Muscle of back (tissue), 11 donors: ENCODE data around the gene N4BP3. TPM values are rescaled to one million over a fixed set of nuclear protein-coding genes. Genes with fewer than 3 reads are reported as not detected.
"Not testable (repeated sequence)": the region's sequence is repeated elsewhere in the genome, so short reads cannot be mapped to it uniquely, and the experiment has no call there.

ENCODE experiments used
- DNase-seq, 3 donors: peaks; one replicate each; pipeline versions ENCODE4 v3.0.0 to v3.0.0-alpha.2; 2013
- polyA plus RNA-seq, 10 donors: library from polyadenylated mRNA; unstranded; fragments of 120-200 nt; gene quantifications; one replicate each; pipeline ENCODE4 v1.2.1, GENCODE V29; 2013; ENCODE audit not compliant: insufficient read length in 10 of 10

The N4BP3 gene
- polyA plus RNA-seq, 10 donors, result 15.8 to 23.7 (median 19.9) TPM

DNA sequence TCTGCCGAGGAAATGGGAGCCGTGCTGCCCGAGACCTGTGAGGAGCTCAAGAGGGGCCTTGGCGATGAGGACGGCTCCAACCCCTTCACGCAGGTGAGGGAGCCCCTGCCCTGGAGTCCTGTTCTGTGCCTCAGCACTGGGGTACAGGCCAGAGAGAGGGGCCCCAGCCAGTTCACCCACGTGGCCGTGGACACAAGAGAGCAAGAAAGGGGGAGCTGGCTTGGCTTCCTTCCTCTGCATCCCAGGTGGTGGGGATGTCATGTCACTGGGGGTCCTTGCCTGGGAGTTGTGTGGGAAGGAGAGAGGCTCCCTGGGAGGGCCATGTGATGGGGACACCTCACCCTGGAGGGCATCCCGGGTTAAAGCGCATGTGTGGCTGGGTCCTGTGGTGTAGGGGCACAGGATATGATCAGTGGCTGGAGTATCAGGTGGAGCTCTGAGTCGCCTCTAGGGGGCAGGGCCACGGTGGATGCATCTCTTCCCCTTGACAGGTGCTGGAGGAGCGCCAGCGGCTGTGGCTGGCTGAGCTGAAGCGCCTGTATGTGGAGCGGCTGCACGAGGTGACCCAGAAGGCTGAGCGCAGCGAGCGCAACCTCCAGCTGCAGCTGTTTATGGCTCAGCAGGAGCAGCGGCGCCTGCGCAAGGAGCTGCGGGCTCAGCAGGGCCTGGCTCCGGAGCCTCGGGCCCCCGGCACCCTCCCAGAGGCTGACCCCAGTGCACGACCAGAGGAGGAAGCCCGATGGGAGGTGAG is 7.5 kb downstream of the N4BP3 start:
- peak; percentile 86 to 94 (median 88) for DNase-seq

DNA sequence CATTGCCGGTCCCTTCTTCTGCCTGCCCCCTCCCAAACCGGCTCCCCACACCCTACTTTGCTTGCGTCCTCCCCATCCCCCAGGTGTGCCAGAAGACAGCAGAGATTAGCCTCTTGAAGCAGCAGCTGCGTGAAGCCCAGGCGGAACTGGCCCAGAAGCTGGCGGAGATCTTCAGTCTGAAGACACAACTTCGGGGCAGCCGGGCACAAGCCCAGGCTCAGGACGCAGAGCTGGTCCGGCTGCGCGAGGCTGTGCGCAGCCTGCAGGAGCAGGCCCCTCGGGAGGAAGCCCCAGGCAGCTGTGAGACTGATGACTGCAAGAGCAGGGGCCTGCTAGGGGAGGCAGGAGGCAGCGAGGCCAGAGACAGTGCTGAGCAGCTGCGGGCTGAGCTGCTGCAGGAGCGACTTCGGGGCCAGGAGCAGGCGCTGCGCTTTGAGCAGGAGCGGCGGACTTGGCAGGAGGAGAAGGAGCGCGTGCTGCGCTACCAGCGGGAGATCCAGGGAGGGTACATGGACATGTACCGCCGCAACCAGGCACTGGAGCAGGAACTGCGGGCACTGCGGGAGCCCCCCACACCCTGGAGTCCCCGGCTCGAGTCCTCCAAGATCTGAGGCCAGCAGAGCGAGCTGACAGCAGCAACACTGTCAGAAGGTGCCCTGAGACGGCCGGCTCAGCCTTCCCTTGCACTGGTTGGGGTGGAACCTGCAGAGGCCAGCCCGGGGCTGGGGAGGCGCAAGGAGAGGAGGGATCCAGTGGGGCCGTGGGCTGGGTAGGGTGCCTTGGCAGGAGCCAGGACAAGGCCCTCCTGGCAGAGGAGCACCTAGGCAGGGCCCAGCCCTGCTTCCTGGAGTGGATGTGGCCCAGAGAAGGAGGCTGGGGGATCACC is 8.3 kb downstream of the N4BP3 start:
- peak; percentile 75 to 97 (median 89) for DNase-seq

DNA sequence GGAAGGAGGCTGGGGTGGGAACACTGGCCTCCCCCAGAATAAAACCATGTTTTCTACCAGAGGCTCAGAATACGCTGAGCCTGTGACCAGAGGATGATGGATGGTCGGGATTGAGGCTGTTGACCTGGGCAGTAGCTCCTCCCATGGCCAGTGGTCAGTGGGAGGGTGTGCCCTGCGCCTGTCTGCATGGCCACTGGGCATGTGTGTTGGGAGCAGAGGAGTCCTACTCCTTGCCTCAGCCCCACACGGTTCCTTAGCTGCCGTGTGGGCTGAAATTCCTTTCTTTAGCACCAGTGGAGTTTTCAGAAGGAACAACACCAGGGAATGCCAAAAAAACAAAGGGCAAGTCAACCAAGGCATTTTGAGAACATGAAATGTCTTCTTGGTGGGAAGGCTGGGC is 9.0 kb downstream of the N4BP3 start:
- DNase-seq, result no peak

DNA sequence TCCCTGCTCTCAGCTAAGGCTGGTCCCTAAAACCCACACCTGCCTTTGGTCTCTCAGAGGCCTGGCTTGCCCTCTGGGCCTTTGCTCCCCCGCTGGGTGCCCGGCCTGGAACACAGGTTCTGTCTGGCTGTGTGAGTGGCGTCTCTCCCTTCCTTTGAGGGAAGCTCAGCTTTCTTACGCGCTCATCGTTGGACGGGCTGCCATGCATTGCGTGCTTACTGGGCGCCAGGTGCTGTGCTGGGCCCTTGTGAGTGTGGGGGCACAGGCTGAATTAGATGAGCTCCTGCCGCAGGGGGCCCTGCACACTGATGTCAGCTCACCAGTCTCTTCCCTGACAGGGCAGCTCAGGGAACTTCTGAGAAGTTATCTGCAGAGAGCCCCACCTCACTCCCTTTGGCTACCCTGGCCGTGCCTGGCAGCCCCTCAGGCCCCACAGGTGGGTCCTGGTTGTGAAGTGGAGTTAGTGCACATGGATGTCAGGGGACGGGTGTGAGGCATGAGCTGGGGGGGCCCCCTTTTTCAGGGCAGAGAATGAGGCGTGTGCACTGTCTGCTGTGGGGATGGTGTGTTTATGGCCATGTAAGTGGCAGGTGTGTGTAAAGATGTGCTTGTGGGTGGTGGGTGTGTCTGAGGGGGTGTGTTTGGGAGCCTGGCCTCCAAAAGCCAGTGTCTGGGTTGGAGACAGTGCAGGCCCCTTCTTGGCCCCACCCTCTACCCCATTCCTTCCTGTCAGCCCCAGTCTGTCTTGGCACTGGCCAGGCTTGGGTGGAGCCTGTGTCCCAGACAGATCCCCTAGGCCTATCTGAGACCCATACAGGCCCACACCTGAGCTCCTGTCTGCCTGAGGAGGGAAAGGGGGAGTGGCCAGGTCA is 10.0 kb downstream of the N4BP3 start:
- DNase-seq, result no peak

DNA sequence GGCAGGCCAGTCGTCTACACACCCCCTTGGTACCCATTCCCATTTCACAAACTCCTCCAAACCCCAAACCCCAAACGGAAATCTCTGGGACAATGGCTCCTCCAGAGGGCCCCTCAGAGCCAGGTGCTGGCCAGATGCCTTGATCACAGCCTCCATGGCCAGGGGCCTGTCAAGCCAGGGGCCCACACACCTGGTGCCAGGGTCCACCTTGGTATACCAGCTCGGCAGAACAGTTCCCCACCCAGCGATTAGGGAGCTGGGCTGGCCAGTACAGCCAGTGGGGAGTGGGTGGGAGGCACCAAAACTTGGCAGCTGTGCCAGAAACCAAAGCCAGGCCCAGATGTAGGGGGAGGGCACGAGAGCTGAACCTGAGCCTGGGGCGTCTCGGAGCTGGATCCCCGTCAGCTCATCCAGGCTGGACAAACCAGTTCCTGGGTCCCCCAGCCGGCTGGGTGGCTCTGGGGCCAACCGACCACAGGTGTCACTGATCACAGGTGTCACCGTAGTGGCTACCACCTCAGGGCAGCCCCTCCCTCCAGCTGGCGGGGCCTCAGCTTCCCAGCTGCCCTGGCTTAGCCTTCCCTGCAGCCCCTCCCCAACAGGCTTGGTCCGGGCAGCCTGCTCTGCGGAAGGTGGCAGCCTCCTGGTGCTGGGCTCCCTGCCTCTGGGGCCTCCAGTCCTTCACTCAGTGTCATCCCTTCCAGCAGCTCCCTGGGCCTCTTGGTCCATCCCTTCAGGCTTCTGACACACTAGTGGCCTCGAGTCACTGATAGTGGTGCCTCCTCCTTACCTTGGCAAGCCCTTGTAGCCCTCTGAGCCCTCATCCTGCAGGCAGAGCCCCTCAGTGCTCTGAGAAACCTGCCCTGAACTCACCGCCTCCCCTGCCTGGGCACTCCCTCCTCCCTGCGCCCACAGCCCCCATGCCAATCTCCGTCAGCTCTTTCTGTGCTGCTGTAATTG is 10.9 kb downstream of the N4BP3 start:
- DNase-seq, result no peak

DNA sequence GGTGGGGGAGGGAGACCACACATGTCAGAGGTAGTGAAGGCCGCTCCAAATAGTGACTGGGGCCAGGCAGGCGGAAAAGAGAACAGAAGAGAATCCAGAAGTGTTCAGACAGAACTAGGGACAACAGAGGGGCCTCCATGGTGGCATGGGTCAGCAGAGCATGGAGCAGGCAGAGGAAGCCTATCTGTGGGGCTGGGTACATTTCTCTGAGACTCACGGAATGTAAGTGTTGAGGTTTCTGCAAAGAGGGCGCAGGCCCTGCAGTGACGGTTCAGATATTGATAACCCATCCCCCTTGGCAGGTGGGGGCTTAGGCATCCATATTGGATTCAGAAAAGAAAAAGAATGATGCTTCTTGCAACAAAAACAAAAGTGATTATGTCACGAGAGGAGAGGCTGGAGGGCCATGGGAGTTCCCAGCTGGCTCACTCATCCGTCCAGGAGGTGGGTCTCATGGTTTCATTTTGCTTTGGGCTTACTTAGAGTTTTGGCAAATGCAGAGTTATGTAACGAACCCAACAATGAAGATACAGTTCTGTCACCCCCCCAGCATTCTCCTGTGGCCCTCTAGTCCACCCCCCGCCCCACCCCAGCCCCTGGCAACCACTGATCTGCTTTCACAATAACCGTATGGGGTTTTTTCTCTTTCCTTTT is 12.0 kb downstream of the N4BP3 start:
- DNase-seq, result no peak

DNA sequence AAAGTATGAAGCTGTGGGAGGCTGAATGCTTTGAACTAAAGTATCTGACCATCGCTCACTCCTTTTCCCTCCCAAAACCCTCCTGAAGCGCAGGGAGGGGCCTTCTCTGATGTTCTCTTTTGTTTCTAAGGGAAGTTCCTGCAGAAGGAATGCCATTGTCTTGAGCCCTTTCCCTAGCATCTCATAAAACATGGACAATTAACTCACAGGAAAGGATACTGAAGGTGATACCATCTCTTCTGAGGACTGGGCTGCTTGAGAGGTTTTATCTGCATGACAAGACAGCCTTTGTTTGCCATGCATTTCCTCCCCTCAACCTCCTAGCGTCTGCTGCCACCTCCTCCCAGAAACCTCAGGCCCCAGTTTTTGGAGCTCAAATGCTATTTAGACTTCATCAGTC is 13.2 kb downstream of the N4BP3 start:
- DNase-seq, result no peak

DNA sequence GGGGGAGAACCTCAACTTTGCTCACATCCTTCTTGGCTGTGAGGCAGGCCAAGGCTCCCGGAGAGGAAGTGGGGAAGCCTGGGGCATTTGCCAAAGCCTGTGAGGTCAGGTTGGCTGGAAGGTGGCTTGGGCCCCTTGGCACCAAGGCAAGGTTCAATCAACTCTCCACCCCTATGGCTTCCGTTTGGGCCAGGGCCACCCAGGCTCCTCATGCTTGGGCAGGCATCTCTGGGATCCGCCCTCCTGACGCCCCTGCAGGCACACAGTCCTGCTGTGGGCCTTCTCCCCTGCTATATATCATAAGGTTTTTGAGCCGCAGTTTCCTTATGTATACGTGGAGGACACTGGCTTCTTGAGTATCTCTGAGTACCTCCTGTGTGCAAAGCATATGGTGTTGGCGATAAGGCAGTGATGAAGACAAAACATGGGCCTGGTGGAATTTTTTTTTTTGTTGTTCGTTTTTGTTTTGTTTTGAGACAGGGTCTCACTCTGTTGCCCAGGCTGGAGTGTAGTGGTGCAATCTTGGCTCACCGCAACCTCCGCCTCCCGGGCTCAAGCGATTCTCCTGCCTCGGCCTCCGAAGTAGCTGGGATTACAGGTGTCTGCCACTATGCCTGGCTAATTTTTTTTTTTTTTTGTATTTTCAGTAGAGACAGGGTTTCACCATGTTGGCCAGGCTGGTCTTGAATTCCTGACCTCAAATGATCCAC is 14.1 kb downstream of the N4BP3 start:
- DNase-seq, result not testable (repeated sequence)

DNA sequence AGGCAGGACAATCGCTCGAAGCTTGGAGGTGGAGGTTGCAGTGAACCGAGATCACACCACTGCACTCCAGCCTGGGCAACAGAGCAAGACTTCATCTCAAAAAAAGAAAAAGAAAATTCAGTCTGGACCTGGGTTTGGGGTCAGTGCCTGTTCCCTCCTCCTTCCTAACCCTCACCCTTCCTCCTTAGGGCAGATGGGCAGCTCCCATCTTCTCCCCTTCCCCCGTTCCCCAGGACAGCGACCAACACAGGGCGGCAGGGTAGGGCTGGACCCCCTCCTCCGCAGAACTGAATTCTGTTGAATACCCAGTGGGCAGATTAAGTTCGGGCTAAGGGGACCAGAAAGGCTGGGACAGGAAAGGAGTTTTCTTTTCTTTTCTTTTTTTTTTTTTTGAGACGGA is 16.0 kb downstream of the N4BP3 start:
- no peak for DNase-seq

DNA sequence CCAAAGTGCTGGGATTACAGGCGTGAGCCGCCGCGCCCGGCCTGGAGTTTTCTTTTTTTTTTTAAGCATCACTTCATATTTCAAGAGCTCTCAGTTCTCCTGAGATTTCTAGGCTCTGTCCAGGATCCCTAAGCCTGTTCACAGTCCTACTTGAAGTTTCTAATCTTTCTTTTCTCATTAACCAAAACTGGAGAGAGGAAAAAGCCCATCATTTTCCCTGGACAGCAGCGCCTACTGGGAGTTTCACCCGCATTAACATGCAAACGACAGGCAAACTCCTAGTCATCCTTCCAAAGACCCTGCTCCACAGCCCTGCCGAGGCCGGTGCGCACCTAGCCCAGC is 16.9 kb downstream of the N4BP3 start:
- not testable (repeated sequence) for DNase-seq

DNA sequence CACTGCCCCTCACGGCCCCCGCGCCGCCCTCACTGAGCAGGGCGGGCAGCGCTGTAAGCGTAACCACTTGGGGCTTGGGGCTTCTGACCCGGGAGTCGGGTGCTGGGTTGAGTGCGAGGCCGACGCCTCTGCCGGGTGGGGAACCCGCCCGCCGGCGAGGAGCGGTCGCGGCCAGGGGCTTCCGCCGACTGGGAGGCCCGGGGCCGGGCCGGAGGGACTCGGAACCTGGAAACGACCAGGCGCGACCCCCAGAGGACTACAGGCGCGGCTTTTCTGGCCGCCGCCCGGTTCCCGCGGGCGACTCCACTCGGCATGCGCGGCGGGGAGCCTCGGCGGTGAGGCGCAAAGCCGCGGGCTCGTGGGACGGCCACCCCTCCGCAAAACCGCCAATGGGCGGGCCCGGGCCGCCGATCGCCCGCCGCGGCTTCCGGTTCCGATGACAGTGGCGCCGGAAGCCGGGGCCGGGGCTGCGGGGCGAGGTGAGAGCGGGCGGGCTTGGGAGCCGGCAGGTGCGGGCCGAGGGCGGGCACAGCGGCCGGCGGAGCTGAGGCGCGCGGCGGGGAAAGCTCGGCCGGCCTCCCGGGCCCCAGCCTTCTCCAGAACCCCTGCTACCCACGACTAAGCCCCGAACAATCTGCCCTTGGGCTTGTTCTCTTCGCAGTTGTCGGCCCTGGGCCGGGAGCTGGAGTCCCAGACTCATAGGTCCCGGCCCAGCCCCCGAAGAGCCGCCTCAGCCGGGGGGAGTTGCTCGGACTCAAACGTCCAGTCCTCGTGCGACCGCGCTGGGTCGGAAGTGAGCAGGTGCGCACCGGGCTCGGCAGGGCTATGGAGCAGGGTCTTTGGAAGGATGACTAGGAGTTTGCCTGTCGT is 17.5 kb downstream of the N4BP3 start, which contains the start of gene RMND5B:
Gene RMND5B, plus strand, starts transcription at position 439 of the 870 bp plus-strand sequence. CDS start 7,106 bp downstream, outside the sequence.
- DNase-seq, result peak in 2 of 3 donors; percentile 83 to 89

DNA sequence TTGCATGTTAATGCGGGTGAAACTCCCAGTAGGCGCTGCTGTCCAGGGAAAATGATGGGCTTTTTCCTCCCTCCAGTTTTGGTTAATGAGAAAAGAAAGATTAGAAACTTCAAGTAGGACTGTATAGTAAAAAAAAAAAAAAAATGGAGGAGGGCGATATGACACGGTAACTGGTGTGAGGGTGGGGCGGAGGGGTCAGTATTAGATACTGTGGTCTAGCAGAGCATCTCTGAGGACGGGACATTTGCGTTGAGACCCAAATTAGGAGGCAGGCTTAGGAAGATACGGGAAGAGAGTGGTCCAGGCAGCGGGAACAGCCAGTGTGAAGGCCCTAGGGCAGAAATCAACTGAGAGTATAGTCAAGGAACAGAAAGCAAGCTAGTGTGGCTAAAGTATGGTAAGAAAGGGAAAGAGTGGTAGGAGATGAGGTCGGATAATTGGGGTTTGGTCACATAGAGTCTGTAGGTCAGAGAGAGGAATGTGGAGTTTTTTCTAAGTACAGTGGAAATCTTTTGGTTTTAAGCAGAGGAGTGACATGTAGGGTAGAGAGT is 18.2 kb downstream of the N4BP3 start:
- DNase-seq, result peak in 1 of 3 donors; percentile 34

DNA sequence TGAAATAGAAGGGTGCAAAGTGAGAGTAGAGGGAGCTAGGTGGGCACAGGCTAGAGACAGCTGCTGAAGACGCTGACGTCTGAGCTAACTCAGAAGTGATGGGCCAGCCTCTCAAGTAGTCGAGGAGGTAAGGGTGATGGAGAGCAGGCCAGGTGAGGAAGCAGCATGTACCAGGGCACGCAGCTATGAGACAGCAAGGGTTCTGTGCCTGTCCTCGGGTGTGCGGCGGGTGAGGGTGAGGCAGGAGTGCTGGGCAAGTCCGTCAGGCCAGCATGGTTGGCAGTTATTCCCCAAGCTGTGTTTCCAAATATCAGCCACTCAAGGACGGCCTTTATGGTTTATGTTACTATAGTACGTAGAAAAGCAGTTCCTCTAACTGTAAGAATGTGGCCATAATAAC is 23.7 kb downstream of the N4BP3 start:
- DNase-seq, result no peak

DNA sequence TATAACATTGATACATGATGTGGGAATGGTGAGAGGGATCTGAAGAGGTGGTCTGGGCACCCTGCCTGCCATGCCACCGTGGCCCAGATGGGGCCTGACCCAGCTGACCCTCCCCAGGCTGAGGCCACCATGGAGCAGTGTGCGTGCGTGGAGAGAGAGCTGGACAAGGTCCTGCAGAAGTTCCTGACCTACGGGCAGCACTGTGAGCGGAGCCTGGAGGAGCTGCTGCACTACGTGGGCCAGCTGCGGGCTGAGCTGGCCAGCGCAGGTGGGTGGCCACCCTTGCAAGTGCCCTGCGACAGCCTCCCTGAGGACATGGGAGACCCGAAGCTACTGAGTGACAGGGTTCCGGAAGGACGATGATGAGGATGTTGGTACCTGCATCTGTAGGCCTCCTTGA is 24.7 kb downstream of the N4BP3 start:
- no peak for DNase-seq

DNA sequence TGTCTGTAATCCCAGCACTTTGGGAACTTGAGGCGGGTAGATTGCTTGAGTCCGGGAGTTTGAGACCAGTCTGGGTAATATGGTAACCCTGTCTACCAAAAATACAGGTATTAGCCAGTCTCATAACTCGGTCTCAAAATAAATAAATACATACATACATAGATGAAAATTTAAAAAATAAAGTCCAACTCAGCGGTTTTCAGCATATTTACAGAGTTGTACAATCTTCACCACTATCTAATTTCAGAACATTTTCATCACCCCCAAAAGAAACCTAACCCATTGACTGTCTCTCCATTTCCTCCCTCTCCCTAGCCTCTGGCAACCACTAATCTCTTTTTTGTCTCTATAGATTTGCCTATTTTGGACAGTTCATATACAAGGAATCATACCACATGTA is 28.2 kb downstream of the N4BP3 start:
- no peak for DNase-seq

DNA sequence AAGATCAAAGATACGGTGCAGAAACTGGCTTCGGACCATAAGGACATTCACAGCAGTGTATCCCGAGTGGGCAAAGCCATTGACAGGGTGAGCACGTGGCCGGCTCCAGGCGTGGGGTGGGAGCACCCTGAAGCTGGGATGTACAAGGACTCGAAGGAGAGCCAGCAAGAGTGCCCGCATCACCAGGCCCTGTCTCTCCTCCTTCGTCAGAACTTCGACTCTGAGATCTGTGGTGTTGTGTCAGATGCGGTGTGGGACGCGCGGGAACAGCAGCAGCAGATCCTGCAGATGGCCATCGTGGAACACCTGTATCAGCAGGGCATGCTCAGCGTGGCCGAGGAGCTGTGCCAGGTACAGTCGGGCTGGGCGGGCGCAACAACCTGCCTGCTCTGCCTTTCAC is 29.3 kb downstream of the N4BP3 start:
- no peak for DNase-seq

DNA sequence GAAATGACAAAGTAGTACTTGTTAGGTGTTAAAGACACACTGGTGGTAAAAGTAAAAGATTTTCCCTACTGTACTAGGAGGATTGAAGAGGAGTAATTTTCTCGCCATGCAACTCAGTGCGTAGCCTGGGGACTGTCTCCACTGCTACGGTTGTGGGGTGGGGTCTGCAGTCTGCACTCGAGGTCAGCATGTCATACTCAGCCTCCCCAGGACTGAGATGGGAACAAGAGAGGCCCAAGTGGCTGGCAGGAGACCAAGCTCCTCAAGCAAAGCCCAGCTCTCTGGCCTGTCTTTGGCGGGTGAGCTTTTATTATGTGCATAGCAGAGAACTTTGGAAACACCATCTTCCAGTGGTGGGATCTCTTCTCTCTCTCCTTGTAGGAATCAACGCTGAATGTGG is 29.9 kb downstream of the N4BP3 start:
- no peak for DNase-seq

DNA sequence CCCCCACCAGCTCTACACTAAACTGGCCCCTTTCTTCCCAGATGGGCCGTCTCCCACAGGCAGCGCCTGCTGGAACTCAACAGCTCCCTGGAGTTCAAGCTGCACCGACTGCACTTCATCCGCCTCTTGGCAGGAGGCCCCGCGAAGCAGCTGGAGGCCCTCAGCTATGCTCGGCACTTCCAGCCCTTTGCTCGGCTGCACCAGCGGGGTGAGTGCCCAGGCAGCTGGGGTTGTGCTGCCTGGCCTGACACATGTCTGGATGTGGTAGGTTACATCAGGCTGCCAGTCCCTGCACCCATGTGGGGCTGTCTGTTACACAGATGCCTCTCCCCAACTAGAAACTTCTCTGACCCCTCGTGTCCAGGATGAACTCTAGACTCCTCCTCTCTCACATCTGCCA is 30.6 kb downstream of the N4BP3 start:
- DNase-seq, result peak; percentile 75 to 89 (median 79)
